ENCODE results near the gene ARMH3. TPM values are rescaled to one million over a fixed set of nuclear protein-coding genes. Genes with fewer than 3 reads are reported as not detected.
"Not testable (repeated sequence)": the region's sequence is repeated elsewhere in the genome, so short reads cannot be mapped to it uniquely, and the experiment has no call there.

ARMH3 gene
- total RNA-seq, 4 donors from 2014 or later, result 11.5 to 29.7 (median 19.5) TPM

GRCh38 chr10:102064503-102064867, 8.5 kb upstream of the ARMH3 start:
- no peak for DNase-seq
- peak overlapping the region; percentile 96 to 98 (median 96) for H3K27ac ChIP-seq
- TF ChIP-seq, protein P1, sequence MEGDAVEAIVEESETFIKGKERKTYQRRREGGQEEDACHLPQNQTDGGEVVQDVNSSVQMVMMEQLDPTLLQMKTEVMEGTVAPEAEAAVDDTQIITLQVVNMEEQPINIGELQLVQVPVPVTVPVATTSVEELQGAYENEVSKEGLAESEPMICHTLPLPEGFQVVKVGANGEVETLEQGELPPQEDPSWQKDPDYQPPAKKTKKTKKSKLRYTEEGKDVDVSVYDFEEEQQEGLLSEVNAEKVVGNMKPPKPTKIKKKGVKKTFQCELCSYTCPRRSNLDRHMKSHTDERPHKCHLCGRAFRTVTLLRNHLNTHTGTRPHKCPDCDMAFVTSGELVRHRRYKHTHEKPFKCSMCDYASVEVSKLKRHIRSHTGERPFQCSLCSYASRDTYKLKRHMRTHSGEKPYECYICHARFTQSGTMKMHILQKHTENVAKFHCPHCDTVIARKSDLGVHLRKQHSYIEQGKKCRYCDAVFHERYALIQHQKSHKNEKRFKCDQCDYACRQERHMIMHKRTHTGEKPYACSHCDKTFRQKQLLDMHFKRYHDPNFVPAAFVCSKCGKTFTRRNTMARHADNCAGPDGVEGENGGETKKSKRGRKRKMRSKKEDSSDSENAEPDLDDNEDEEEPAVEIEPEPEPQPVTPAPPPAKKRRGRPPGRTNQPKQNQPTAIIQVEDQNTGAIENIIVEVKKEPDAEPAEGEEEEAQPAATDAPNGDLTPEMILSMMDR (IDR thresholded peaks at IDR 0.05), result no peak
- no peak for TF ChIP-seq POLR2A (IDR thresholded peaks at IDR 0.05)
- TF ChIP-seq EP300 (IDR thresholded peaks at IDR 0.05; ENCODE audit: low read depth), result no peak
- TF ChIP-seq POLR2AphosphoS5 (IDR thresholded peaks at IDR 0.05), result no peak
- peaks cover 15 to 35% (median 19%) of the 10 kb centered on the region in 4 donors for H3K4me1 ChIP-seq
- H3K27me3 ChIP-seq, result no peaks in the 10 kb centered on the region
- intact Hi-C loops (cut with DNase I; ENCODE audit: low total_unique reads), result no loop called here
- H3K4me3 ChIP-seq, result peak overlapping the region in 3 of 4 donors; percentile 86 to 99 (median 92)
- H3K36me3 ChIP-seq, result no peaks in the 10 kb centered on the region
- in situ Hi-C loops (cut with MboI; ENCODE audit: low pct_ligation_motif_present in 1 of 4, low pct_unique_long_range_greater_than_20kb in 1 of 4, low sequenced_read_pairs in 3 of 4), result no loop called here
- H3K9me3 ChIP-seq, result no peaks in the 10 kb centered on the region
- WGBS, 2 donors (ENCODE audit: low coverage in 1 of 2), result 76 to 100% methylated on average over 1 to 2 of the region's 2 CpGs

DNA sequence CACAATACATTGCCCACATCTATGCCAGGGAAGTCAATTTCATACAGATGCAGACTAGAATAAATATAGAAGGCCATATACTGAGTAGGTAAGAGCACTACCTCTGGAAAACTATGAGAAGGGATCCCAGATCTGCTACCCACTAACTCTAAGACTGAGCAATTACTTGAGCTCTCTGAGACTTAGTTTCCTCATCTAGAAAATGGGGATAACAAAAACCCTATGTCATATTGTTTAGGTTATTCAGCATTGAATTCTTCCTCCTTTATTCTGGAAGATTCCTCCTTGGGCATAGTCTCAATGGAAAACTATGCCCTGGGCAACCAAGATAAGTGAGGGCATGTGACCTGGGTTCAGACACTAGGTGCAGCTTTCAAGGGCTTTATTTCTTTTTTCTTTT, 4.0 kb upstream of the ARMH3 start:
- H3K4me1 ChIP-seq, result peaks cover under 1 to 11% (median 2%) of the 10 kb centered on the region in 4 donors
- H3K9me3 ChIP-seq, result no peaks in the 10 kb centered on the region
- H3K27me3 ChIP-seq, result no peaks in the 10 kb centered on the region
- H3K4me3 ChIP-seq, result no peak overlapping the region
- no peak overlapping the region for H3K27ac ChIP-seq
- DNase-seq, result no peak
- no peaks in the 10 kb centered on the region for H3K36me3 ChIP-seq
- no peak for TF ChIP-seq POLR2A (IDR thresholded peaks at IDR 0.05)
- intact Hi-C loops (cut with DNase I; ENCODE audit: low total_unique reads) (no loop called here), in situ Hi-C loops (cut with MboI; ENCODE audit: low pct_ligation_motif_present in 1 of 4, low pct_unique_long_range_greater_than_20kb in 1 of 4, low sequenced_read_pairs in 3 of 4) (no loop called here)

- in situ Hi-C loops (cut with MboI; ENCODE audit: low pct_ligation_motif_present in 1 of 4, low pct_unique_long_range_greater_than_20kb in 1 of 4, low sequenced_read_pairs in 3 of 4); H3K27me3 ChIP-seq; H3K9me3 ChIP-seq; intact Hi-C loops (cut with DNase I; ENCODE audit: low total_unique reads); H3K36me3 ChIP-seq: not testable (repeated sequence)
- H3K27ac ChIP-seq, result peak overlapping the region; percentile 91 to 95 (median 94)
- peaks cover 5 to 35% (median 15%) of the 10 kb centered on the region in 4 donors for H3K4me1 ChIP-seq
- 53 to 66% methylated on average over 23 to 34 of the region's 34 CpGs for WGBS, 2 donors (ENCODE audit: low coverage in 1 of 2)
- peak; percentile 25 for DNase-seq
- peak overlapping the region; percentile 63 to 77 (median 70) for H3K4me3 ChIP-seq
Observed at GRCh38 chr10:102054881-102055646, 909 bp downstream of the ARMH3 start.

DNA sequence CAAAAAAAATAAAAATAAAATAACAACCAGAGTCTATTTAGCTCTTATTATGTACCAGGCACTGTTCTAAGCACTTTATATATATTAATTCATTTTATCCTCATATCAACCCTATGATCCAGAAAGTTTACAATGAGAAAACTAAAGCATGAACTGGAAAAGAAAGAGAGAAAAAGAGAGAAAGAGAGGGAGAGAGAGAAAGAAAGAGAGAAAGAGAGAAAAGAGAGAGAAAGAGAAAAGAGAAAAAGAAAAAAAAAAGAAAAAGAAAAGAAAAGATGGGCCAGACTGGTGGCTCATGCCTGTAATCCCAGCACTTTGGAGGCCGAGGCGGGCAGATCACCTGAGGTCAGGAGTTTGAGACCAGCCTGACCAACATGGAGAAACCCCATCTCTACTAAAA, 9.9 kb downstream of the ARMH3 start:
- TF ChIP-seq, protein P1 (IDR thresholded peaks at IDR 0.05), result no peak
- no peak for TF ChIP-seq EP300 (IDR thresholded peaks at IDR 0.05; ENCODE audit: low read depth)
- no peak for TF ChIP-seq POLR2AphosphoS5 (IDR thresholded peaks at IDR 0.05)
- no peak for TF ChIP-seq POLR2A (IDR thresholded peaks at IDR 0.05)
- H3K4me3 ChIP-seq, result no peak overlapping the region
- no peaks in the 10 kb centered on the region for H3K27me3 ChIP-seq
- no peak for DNase-seq
- no peaks in the 10 kb centered on the region for H3K4me1 ChIP-seq
- no peaks in the 10 kb centered on the region for H3K9me3 ChIP-seq
- H3K36me3 ChIP-seq, result no peaks in the 10 kb centered on the region
- H3K27ac ChIP-seq, result no peak overlapping the region
- in situ Hi-C loops (cut with MboI; ENCODE audit: low pct_ligation_motif_present in 1 of 4, low pct_unique_long_range_greater_than_20kb in 1 of 4, low sequenced_read_pairs in 3 of 4), result no loop called here
- 100% methylated on average over 2 of the region's 2 CpGs for WGBS, 2 donors (ENCODE audit: low coverage in 1 of 2)
- intact Hi-C loops (cut with DNase I; ENCODE audit: low total_unique reads), result no loop called here

DNA sequence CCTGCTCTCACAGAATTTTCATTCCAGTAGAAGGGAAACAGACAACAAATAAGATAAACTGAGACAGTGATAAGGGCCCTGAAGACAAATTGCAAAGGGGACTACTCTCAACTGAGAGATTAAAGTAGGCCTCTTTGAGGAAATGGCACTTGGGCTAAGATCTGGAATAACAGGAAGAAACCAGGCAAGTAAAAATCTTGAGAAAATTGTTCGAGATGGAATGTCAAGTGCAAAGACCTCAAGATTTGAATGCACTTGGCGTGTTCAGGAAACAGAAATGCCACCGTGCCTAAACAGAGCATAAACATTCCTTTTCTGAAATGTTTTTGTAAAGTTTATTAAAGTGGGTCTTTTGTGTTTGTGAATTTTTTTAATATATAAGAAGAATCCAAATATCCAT, 10.7 kb downstream of the ARMH3 start:
- TF ChIP-seq POLR2A (IDR thresholded peaks at IDR 0.05) (no peak), EP300 (IDR thresholded peaks at IDR 0.05; ENCODE audit: low read depth) (no peak)
- TF ChIP-seq, protein P1 (IDR thresholded peaks at IDR 0.05), result no peak
- intact Hi-C loops (cut with DNase I; ENCODE audit: low total_unique reads), result no loop called here
- Histone ChIP-seq H3K4me3 (no peak overlapping the region), H3K27me3 (no peaks in the 10 kb centered on the region), H3K9me3 (no peaks in the 10 kb centered on the region), H3K36me3 (no peaks in the 10 kb centered on the region), H3K27ac (no peak overlapping the region), H3K4me1 (no peaks in the 10 kb centered on the region)
- WGBS, 2 donors (ENCODE audit: low coverage in 1 of 2), result 78 to 80% methylated on average over 3 of the region's 3 CpGs
- DNase-seq, result no peak
- in situ Hi-C loops (cut with MboI; ENCODE audit: low pct_ligation_motif_present in 1 of 4, low pct_unique_long_range_greater_than_20kb in 1 of 4, low sequenced_read_pairs in 3 of 4), result no loop called here
